Measurements from ENCODE around the gene MRGPRX2. TPM values are rescaled to one million over a fixed set of nuclear protein-coding genes. Genes with fewer than 3 reads are reported as not detected.

Gene MRGPRX2
- total RNA-seq, 3 donors from 2014 or later, result not detected

- Mint-ChIP-seq H3K4me3 (no peak overlapping the region), H3K4me1 (ENCODE audit: low read depth) (peaks cover 3% of the 10 kb centered on the region)
Measured at GRCh38 chr11:19055016-19055415, 5.5 kb downstream of the MRGPRX2 start.

DNA sequence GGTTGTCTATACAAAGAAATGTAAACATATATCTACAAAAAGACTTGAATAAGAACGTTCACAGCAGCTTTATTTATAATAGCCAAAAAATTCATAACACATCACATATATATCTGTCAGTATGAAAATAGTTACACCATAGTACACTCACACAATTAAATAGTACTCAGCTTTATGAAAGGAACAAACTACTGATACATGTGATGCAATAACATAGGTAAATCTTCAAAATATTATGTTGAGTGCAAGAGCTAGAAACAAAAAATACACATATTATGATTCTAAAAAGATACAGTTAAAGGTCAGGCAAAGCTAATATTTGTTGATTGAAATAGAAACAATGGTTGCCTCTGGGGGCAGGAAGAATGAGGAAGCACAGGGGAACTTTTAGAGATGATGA, 6.6 kb downstream of the MRGPRX2 start:
- H3K36me3 Mint-ChIP-seq (ENCODE audit: insufficient read depth), result no peaks in the 10 kb centered on the region
- no peaks in the 10 kb centered on the region for H3K4me1 Mint-ChIP-seq (ENCODE audit: low read depth)
- H3K27me3 Mint-ChIP-seq (ENCODE audit: low read depth), result no peaks in the 10 kb centered on the region
- ATAC-seq (no peak), DNase-seq (no peak)
- H3K9me3 Mint-ChIP-seq, result peaks cover 15% of the 10 kb centered on the region
- no peak overlapping the region for H3K4me3 Mint-ChIP-seq

More at GRCh38 chr11:19055016-19055415, 5.5 kb downstream of the MRGPRX2 start:
- Mint-ChIP-seq H3K36me3 (ENCODE audit: insufficient read depth) (no peaks in the 10 kb centered on the region), H3K27me3 (ENCODE audit: low read depth) (no peaks in the 10 kb centered on the region), H3K9me3 (peaks cover 12% of the 10 kb centered on the region)
- DNase-seq (no peak), ATAC-seq (no peak)

DNA sequence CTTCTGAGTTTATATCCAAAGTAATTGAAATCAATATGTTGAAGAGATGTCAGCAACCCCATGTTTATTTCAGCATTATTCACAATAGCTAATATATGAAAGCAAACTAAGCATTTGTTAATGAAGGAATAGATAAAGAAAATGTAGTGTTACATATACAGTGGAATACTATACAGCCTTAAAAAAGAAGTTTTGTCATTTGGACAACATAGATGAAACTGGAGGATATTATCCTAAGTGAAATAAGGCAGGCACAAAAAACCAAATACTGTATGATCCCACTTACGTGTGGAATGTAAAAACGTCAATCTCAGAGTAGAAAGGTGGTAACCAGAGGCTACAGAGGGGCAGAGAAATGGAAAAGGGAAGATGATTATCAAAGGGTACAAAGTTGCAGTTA, 10.2 kb downstream of the MRGPRX2 start:
- peaks cover 10% of the 10 kb centered on the region for H3K27me3 Mint-ChIP-seq (ENCODE audit: low read depth)
- no peak for DNase-seq
- no peak overlapping the region for H3K4me3 Mint-ChIP-seq
- H3K36me3 Mint-ChIP-seq (ENCODE audit: insufficient read depth), result no peaks in the 10 kb centered on the region
- peaks cover 15% of the 10 kb centered on the region for H3K9me3 Mint-ChIP-seq
- no peak for ATAC-seq
- no peaks in the 10 kb centered on the region for H3K4me1 Mint-ChIP-seq (ENCODE audit: low read depth)

- H3K36me3 Mint-ChIP-seq (ENCODE audit: insufficient read depth), result no peaks in the 10 kb centered on the region
- ATAC-seq (no peak), DNase-seq (no peak)
- H3K9me3 Mint-ChIP-seq, result peaks cover 15% of the 10 kb centered on the region
- no peaks in the 10 kb centered on the region for H3K4me1 Mint-ChIP-seq (ENCODE audit: low read depth)
- no peak overlapping the region for H3K4me3 Mint-ChIP-seq
- peaks cover 10% of the 10 kb centered on the region for H3K27me3 Mint-ChIP-seq (ENCODE audit: low read depth)
Measured at GRCh38 chr11:19049351-19049750, 11.2 kb downstream of the MRGPRX2 start.

GRCh38 chr11:19040051-19040450, 20.5 kb downstream of the MRGPRX2 start:
- no peaks in the 10 kb centered on the region for H3K4me1 Mint-ChIP-seq (ENCODE audit: low read depth)
- ATAC-seq, result no peak
- no peak for DNase-seq

DNA sequence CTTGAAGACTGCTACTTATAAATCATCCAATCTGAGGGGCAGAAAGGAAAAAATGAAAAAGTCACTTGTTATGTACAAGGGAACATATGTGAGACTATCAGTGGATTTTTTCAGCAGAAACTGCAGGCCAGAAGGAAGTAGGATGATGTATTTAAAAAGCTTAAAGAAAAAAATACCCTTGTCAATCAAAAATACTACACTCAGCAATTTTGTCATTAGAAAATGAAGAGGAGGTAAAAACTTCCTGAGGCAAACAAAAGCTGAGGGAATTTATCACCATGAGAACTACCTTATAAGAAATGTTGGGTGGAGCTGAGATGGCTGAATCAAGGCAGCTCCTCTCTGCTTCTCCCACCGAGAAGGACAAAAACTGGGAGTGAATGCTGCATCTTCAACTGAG, 21.1 kb downstream of the MRGPRX2 start:
- Mint-ChIP-seq H3K9me3 (peaks cover 11% of the 10 kb centered on the region), H3K36me3 (ENCODE audit: insufficient read depth) (no peaks in the 10 kb centered on the region)

More at GRCh38 chr11:19040051-19040450, 20.5 kb downstream of the MRGPRX2 start:
- no peaks in the 10 kb centered on the region for H3K36me3 Mint-ChIP-seq (ENCODE audit: insufficient read depth)
- H3K27me3 Mint-ChIP-seq (ENCODE audit: low read depth), result peaks cover 39% of the 10 kb centered on the region
- peaks cover 11% of the 10 kb centered on the region for H3K9me3 Mint-ChIP-seq
- no peak overlapping the region for H3K4me3 Mint-ChIP-seq

GRCh38 chr11:19032990-19033389, 27.5 kb downstream of the MRGPRX2 start:
- no peak overlapping the region for H3K4me3 Mint-ChIP-seq
- H3K27me3 Mint-ChIP-seq (ENCODE audit: low read depth), result peaks cover 15% of the 10 kb centered on the region
- no peaks in the 10 kb centered on the region for H3K4me1 Mint-ChIP-seq (ENCODE audit: low read depth)
- no peak for ATAC-seq
- peaks cover 5% of the 10 kb centered on the region for H3K9me3 Mint-ChIP-seq
- DNase-seq, result no peak
- no peaks in the 10 kb centered on the region for H3K36me3 Mint-ChIP-seq (ENCODE audit: insufficient read depth)

More for the DNA sequence above, 21.1 kb downstream of the MRGPRX2 start:
- DNase-seq, result no peak
- H3K27me3 Mint-ChIP-seq (ENCODE audit: low read depth), result peaks cover 39% of the 10 kb centered on the region
- H3K4me3 Mint-ChIP-seq, result no peak overlapping the region
- ATAC-seq, result no peak
- no peaks in the 10 kb centered on the region for H3K4me1 Mint-ChIP-seq (ENCODE audit: low read depth)

- Mint-ChIP-seq H3K4me3 (no peak overlapping the region), H3K27me3 (ENCODE audit: low read depth) (peaks cover 36% of the 10 kb centered on the region), H3K36me3 (ENCODE audit: insufficient read depth) (no peaks in the 10 kb centered on the region), H3K9me3 (peaks cover 5% of the 10 kb centered on the region), H3K4me1 (ENCODE audit: low read depth) (no peaks in the 10 kb centered on the region)
- ATAC-seq (no peak), DNase-seq (no peak)
Measured at GRCh38 chr11:19027829-19028595, 32.5 kb downstream of the MRGPRX2 start.

GRCh38 chr11:19026862-19027261, 33.7 kb downstream of the MRGPRX2 start:
- Mint-ChIP-seq H3K27me3 (ENCODE audit: low read depth) (peaks cover 37% of the 10 kb centered on the region), H3K4me1 (ENCODE audit: low read depth) (no peaks in the 10 kb centered on the region), H3K9me3 (peaks cover 5% of the 10 kb centered on the region), H3K36me3 (ENCODE audit: insufficient read depth) (no peaks in the 10 kb centered on the region), H3K4me3 (no peak overlapping the region)
- DNase-seq (no peak), ATAC-seq (no peak)

GRCh38 chr11:19025481-19026406, 34.8 kb downstream of the MRGPRX2 start:
- Mint-ChIP-seq H3K36me3 (ENCODE audit: insufficient read depth) (no peaks in the 10 kb centered on the region), H3K4me3 (no peak overlapping the region), H3K9me3 (no peaks in the 10 kb centered on the region), H3K4me1 (ENCODE audit: low read depth) (no peaks in the 10 kb centered on the region), H3K27me3 (ENCODE audit: low read depth) (peaks cover 41% of the 10 kb centered on the region)
- DNase-seq (no peak), ATAC-seq (no peak)

DNA sequence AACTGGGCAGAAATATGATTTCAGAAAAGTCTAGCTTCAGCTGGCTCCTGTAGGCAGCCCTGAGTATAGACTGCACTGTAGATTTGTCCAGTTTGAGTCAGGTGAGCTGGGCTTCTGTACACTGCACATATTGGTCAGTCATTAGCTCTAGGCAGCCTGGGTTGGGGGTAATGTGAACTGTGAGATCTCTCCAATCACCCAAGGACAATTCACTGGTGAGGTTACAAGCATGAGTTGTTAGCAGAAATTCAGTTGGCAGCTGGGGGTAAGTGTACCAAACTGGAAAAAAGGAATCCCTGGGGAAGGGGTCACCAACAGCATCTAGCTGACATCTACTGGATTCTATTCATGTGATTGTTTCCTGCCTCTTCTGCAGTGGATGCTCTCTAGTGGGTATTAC, 39.7 kb downstream of the MRGPRX2 start:
- no peak overlapping the region for H3K4me3 Mint-ChIP-seq
- no peaks in the 10 kb centered on the region for H3K36me3 Mint-ChIP-seq (ENCODE audit: insufficient read depth)
- DNase-seq (no peak), ATAC-seq (no peak)
- no peaks in the 10 kb centered on the region for H3K9me3 Mint-ChIP-seq
- H3K4me1 Mint-ChIP-seq (ENCODE audit: low read depth), result no peaks in the 10 kb centered on the region
- peaks cover 37% of the 10 kb centered on the region for H3K27me3 Mint-ChIP-seq (ENCODE audit: low read depth)

- Mint-ChIP-seq H3K4me1 (ENCODE audit: low read depth) (no peaks in the 10 kb centered on the region), H3K27me3 (ENCODE audit: low read depth) (peaks cover 30% of the 10 kb centered on the region), H3K9me3 (no peaks in the 10 kb centered on the region), H3K4me3 (no peak overlapping the region), H3K36me3 (ENCODE audit: insufficient read depth) (no peaks in the 10 kb centered on the region)
- DNase-seq (no peak), ATAC-seq (no peak)
Measured at GRCh38 chr11:19018901-19019300, 41.6 kb downstream of the MRGPRX2 start.

- H3K36me3 Mint-ChIP-seq (ENCODE audit: insufficient read depth), result no peaks in the 10 kb centered on the region
- peaks cover 16% of the 10 kb centered on the region for H3K9me3 Mint-ChIP-seq
- peaks cover 31% of the 10 kb centered on the region for H3K27me3 Mint-ChIP-seq (ENCODE audit: low read depth)
- H3K4me3 Mint-ChIP-seq, result no peak overlapping the region
- DNase-seq, result no peak
- ATAC-seq, result no peak
- no peaks in the 10 kb centered on the region for H3K4me1 Mint-ChIP-seq (ENCODE audit: low read depth)
Measured at GRCh38 chr11:19013181-19013857, 47.2 kb downstream of the MRGPRX2 start.

GRCh38 chr11:19012636-19013035, 47.9 kb downstream of the MRGPRX2 start:
- no peaks in the 10 kb centered on the region for H3K4me1 Mint-ChIP-seq (ENCODE audit: low read depth)
- peaks cover 22% of the 10 kb centered on the region for H3K9me3 Mint-ChIP-seq
- H3K27me3 Mint-ChIP-seq (ENCODE audit: low read depth), result peaks cover 28% of the 10 kb centered on the region
- ATAC-seq, result no peak
- H3K4me3 Mint-ChIP-seq, result no peak overlapping the region
- DNase-seq, result no peak
- H3K36me3 Mint-ChIP-seq (ENCODE audit: insufficient read depth), result no peaks in the 10 kb centered on the region

Measured in activated T-cell treated with anti-CD3 and anti-CD28 coated beads, Interleukin-2, amount 50 U/mL, for 4 hours (primary cell).